ENCODE measurements around the gene ZNF416.

The ZNF416 gene

GRCh38 chr19:57537953-57538547 is 40.7 kb downstream of the ZNF416 start:
- TF ChIP-seq EZH2phosphoT487 (IDR thresholded peaks at IDR 0.05; ENCODE audit: borderline replicate concordance) = no peak
- no peak for TF ChIP-seq CTCF (conservative IDR thresholded peaks at IDR 0.05; ENCODE audit: low read length)
- Histone ChIP-seq H3K9ac (ENCODE audit: low read depth, low read length, poor library complexity, severe bottlenecking) (no peak overlapping the region), H3K4me3 (ENCODE audit: low read length, poor library complexity, severe bottlenecking) (no peak overlapping the region), H2AFZ (ENCODE audit: low read length) (no peak overlapping the region), H3K36me3 (ENCODE audit: insufficient read depth, low read length) (peaks cover 81% of the 10 kb centered on the region), H3K9me2 (replicated peaks; ENCODE audit: low read depth, low read length) (no peaks in the 10 kb centered on the region), H3F3A (ENCODE audit: low read depth) (no peaks in the 10 kb centered on the region), H3K4me2 (ENCODE audit: low read depth, low read length, poor library complexity, severe bottlenecking) (no peak overlapping the region), H4K20me1 (ENCODE audit: insufficient read depth, low read length, poor library complexity, severe bottlenecking) (no peaks in the 10 kb centered on the region), H3K9me3 (ENCODE audit: insufficient read depth, low read depth, low read length) (peaks cover 40% of the 10 kb centered on the region; the same call in 1 of the 2 replicates), H3K4me1 (ENCODE audit: insufficient read depth, low read length, poor library complexity, severe bottlenecking) (no peaks in the 10 kb centered on the region), H3K79me2 (ENCODE audit: insufficient read depth, low read length) (peaks cover 10% of the 10 kb centered on the region; the same call in 1 of the 2 replicates), H3K27me3 (ENCODE audit: insufficient read depth, low read length, poor library complexity, severe bottlenecking) (no peaks in the 10 kb centered on the region)

GRCh38 chr19:57527136-57527881 is 51.4 kb downstream of the ZNF416 start, which contains the start of gene ZNF549:
Gene ZNF549, plus strand, starts transcription at chr19:57527356. Its CDS starts 218 bp downstream, at chr19:57527574.
- Histone ChIP-seq H3K9me3 (ENCODE audit: insufficient read depth, low read depth, low read length) (no peaks in the 10 kb centered on the region), H3F3A (ENCODE audit: low read depth) (no peaks in the 10 kb centered on the region), H3K79me2 (ENCODE audit: insufficient read depth, low read length) (peaks cover 39% of the 10 kb centered on the region), H3K9ac (ENCODE audit: low read depth, low read length, poor library complexity, severe bottlenecking) (peak within 1 kb of the TSS; percentile 91), H3K9me2 (replicated peaks; ENCODE audit: low read depth, low read length) (no peaks in the 10 kb centered on the region), H3K4me3 (ENCODE audit: low read length, poor library complexity, severe bottlenecking) (peak within 1 kb of the TSS; percentile 95), H3K4me1 (ENCODE audit: insufficient read depth, low read length, poor library complexity, severe bottlenecking) (peaks cover 19% of the 10 kb centered on the region), H3K4me2 (ENCODE audit: low read depth, low read length, poor library complexity, severe bottlenecking) (peak within 1 kb of the TSS; percentile 93), H2AFZ (ENCODE audit: low read length) (peak within 1 kb of the TSS; percentile 96), H3K27me3 (ENCODE audit: insufficient read depth, low read length, poor library complexity, severe bottlenecking) (no peaks in the 10 kb centered on the region), H4K20me1 (ENCODE audit: insufficient read depth, low read length, poor library complexity, severe bottlenecking) (peaks cover 8% of the 10 kb centered on the region), H3K36me3 (ENCODE audit: insufficient read depth, low read length) (no peaks in the 10 kb centered on the region; the same call in 1 of the 2 replicates)
- TF ChIP-seq EZH2phosphoT487 (IDR thresholded peaks at IDR 0.05; ENCODE audit: borderline replicate concordance) = no peak
- TF ChIP-seq CTCF (conservative IDR thresholded peaks at IDR 0.05; ENCODE audit: low read length) = no peak
